Stimulated activated CD4-positive, alpha-beta T cell treated with anti-CD3 and anti-CD28 coated beads, Interleukin-4, amount 100 ng/mL, for 1 hour (primary cell): ENCODE measurements around the gene CTDP1.

Experiments
- DNase-seq: peaks from one replicate; pipeline ENCODE4 v3.0.0-alpha.2; 2020

Gene CTDP1

GRCh38 chr18:79800371-79801180 is 121.0 kb downstream of the CTDP1 start:
- no peak for DNase-seq

- no peak for DNase-seq
Measured at GRCh38 chr18:79801217-79801616, 121.6 kb downstream of the CTDP1 start.

DNA sequence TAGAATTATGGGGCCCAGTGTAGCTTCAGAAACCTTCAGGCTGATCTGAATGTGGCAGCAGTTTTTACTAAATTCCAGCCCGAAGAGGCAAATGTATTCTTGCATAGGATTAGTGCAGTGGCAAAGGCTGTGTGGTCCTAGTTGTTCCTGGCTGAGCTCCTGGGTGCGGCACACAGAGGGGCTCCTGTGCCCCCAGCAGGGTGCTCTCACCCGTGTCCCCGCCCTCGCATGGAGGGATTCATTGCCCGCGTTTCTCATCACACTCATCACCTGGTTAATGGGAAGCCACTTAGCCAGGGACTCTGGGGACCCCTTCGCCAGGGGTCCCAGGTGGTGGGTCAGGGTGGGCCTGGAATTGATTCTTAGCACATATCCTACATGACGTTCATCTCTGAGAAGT is 122.0 kb downstream of the CTDP1 start:
- DNase-seq: no peak

DNA sequence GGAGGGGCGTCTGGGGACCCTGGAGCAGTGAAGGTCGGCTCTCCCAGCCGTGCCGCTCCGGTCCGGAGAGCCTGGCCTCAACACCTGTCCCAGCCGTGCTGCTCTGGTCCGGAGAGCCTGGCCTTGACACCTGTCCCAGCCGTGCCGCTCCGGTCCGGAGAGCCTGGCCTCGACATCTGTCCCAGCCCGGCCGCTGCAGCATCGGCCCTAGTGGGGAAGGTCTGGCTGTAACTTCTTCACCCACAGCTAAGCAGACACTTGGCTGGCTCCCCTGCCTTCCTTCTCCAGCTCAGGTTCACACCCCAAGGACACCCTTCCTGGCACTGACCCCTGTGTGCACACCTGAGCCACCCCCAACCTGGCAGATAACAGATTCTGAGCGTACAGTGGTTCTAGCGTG is 122.7 kb downstream of the CTDP1 start:
- no peak for DNase-seq

DNA sequence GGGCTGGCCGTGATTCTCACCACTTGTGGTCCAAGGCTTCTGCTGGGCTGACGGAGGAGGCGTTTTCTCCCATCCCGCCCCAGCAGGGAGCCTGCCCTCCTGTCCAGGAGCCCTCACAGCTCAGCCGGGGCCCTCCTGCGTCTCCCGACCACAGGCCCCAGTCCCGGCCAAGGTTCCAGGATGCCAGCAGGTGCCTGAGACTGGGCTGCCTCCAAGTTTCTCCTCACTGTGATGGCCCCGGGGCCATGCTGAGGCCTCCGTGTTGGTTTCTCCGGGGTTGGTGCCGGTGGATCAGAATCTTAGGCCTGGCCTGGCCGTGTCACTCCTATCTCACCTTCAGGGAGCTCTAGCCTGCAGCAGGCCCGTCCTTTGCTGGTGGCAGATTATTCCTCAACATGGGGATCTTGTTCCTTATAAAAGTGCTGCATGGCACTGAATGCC is 124.0 kb downstream of the CTDP1 start:
- DNase-seq: no peak
